Fibroblast of lung (primary cell): ENCODE data around the gene NR2F6. TPM values are rescaled to one million over a fixed set of nuclear protein-coding genes. Genes with fewer than 3 reads are reported as not detected.

Source experiments
- DNase-seq, 2 donors: peaks; one replicate each; pipeline versions ENCODE4 v3.0.0 to v3.0.0-alpha.2; 2010; ENCODE audit warnings: low read depth in 2 of 2
- H2AFZ ChIP-seq: 2 replicates; pipeline ENCODE4 v1.5.1; 2012; ENCODE audit warnings: low read length, control low read depth, inconsistent platforms
- H3K27ac ChIP-seq: 2 replicates; pipeline ENCODE4 v1.5.1; 2011; ENCODE audit warnings: low read length, control low read depth; ENCODE audit not compliant: insufficient read depth
- H3K27me3 ChIP-seq: 2 replicates; pipeline ENCODE4 v1.5.1; 2011; ENCODE audit warnings: mild to moderate bottlenecking, low read length; ENCODE audit not compliant: control insufficient read depth, insufficient read depth
- H3K36me3 ChIP-seq: 2 replicates; pipeline ENCODE4 v1.5.1; 2011; ENCODE audit warnings: low read length; ENCODE audit not compliant: control insufficient read depth, insufficient read depth
- H3K4me1 ChIP-seq: 2 replicates; pipeline ENCODE4 v1.5.1; 2011; ENCODE audit warnings: low read length; ENCODE audit not compliant: control insufficient read depth, insufficient read depth; ENCODE audit errors: extremely low read depth
- H3K4me2 ChIP-seq: 2 replicates; pipeline ENCODE4 v1.5.1; 2011; ENCODE audit warnings: low read length, control low read depth; ENCODE audit not compliant: insufficient read depth; ENCODE audit errors: extremely low read depth
- H3K4me3 ChIP-seq, 4 experiments: fragments of 200-600 bp in 1 of 4; sonication (generic) in 1 of 4; replicated peaks in 1 of 4; 2 replicates each; pipeline ENCODE4 v1.5.1; 2011 to 2016; ENCODE audit warnings: low read length in 4 of 4, low read depth in 3 of 4, mild to moderate bottlenecking in 3 of 4, control low read depth in 2 of 4, inconsistent platforms in 1 of 4, mixed read lengths in 1 of 4; ENCODE audit not compliant: insufficient read depth in 1 of 4; ENCODE audit errors: control extremely low read depth in 1 of 4
- H3K79me2 ChIP-seq: 2 replicates; pipeline ENCODE4 v1.5.1; 2012; ENCODE audit warnings: mild to moderate bottlenecking, low read length, inconsistent platforms; ENCODE audit not compliant: control insufficient read depth, insufficient read depth
- H3K9ac ChIP-seq: 2 replicates; pipeline ENCODE4 v1.5.1; 2011; ENCODE audit warnings: mild to moderate bottlenecking, low read length, control low read depth; ENCODE audit not compliant: insufficient read depth
- H3K9me3 ChIP-seq: 2 replicates; pipeline ENCODE4 v1.5.1; 2012; ENCODE audit warnings: low read depth, low read length; ENCODE audit not compliant: control insufficient read depth, insufficient read depth
- H4K20me1 ChIP-seq: 2 replicates; pipeline ENCODE4 v1.5.1; 2011; ENCODE audit warnings: low read length; ENCODE audit not compliant: control insufficient read depth, insufficient read depth; ENCODE audit errors: extremely low read depth
- CTCF ChIP-seq, 2 donors: IDR thresholded peaks in 1 of 2; conservative IDR thresholded peaks in 1 of 2; 1 replicate in 1 of 2; 2 replicates in 1 of 2; pipeline ENCODE4 v1.5.1; 2011 to 2012; ENCODE audit warnings: low read length in 2 of 2, control low read depth in 1 of 2, inconsistent platforms in 1 of 2, low read depth in 1 of 2, mild to moderate bottlenecking in 1 of 2
- EZH2 ChIP-seq: IDR thresholded peaks from 2 replicates; pipeline ENCODE4 v1.5.1; 2012; ENCODE audit warnings: low read length, control low read depth, mild to moderate bottlenecking; ENCODE audit errors: missing control alignments
- polyA plus RNA-seq, 2 donors: library from polyadenylated mRNA; depleted of rRNA in 1 of 2; stranded (reverse) in 1 of 2; unstranded in 1 of 2; fragments of >200 nt; gene quantifications; 2 replicates each; pipeline ENCODE4 v1.2.1, GENCODE V29; 2011 to 2012; ENCODE audit warnings: missing spikeins in 1 of 2
- total RNA-seq: library from RNA; depleted of rRNA; stranded (reverse); fragments of >200 nt; gene quantifications from 2 replicates; pipeline ENCODE4 v1.2.1, GENCODE V29; 2014

Gene NR2F6
- total and polyA plus RNA-seq, 2 donors (not counting 1 experiment from before 2014, with no cell fraction given), result 9.6 to 42.4 TPM

DNA sequence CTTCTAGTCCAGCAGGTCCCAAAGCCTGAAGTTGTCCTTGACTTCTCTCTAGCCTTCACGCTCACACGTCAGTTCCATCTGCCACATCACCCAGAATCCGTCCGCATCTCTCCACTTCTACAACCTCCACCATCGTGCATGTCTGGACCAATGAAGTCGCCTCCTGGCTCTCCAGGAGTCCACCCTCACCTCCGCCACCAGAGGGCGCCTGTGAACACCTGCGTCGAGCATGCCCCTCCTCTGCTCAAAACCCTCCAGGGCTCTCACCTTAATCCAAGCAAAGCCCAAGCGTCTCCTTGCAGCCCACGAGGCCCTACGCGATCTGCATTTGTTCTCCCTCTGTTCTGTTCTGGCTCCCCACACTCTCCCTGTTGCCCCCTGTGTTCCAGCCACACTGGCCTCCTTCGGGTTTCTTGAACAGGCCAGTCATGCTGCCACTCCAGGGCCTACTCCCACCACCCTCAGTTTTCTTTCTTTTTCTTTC, 15.2 kb upstream of the NR2F6 start:
- TF ChIP-seq CTCF (conservative IDR thresholded peaks at IDR 0.05 in 1 of 2, IDR thresholded peaks at IDR 0.05 in 1 of 2; ENCODE audit: low read depth in 1 of 2, low read length in 2 of 2) (peak; percentile 78 to 94), EZH2 (no peak)
- Histone ChIP-seq H3K4me2 (no peak overlapping the region), H4K20me1 (no peaks in the 10 kb centered on the region), H3K9me3 (no peaks in the 10 kb centered on the region), H3K9ac (no peak overlapping the region), H3K27me3 (no peaks in the 10 kb centered on the region), H2AFZ (no peak overlapping the region), H3K4me3 (no peak overlapping the region), H3K27ac (no peak overlapping the region), H3K79me2 (no peaks in the 10 kb centered on the region), H3K4me1 (no peaks in the 10 kb centered on the region), H3K36me3 (no peaks in the 10 kb centered on the region)
- DNase-seq, result peak; percentile 50 to 70

GRCh38 chr19:17259934-17260333, 14.2 kb upstream of the NR2F6 start:
- TF ChIP-seq CTCF (conservative IDR thresholded peaks at IDR 0.05 in 1 of 2, IDR thresholded peaks at IDR 0.05 in 1 of 2; ENCODE audit: low read depth in 1 of 2, low read length in 2 of 2), result no peak
- TF ChIP-seq EZH2, result no peak
- Histone ChIP-seq H3K36me3 (no peaks in the 10 kb centered on the region), H3K9me3 (no peaks in the 10 kb centered on the region), H3K27me3 (no peaks in the 10 kb centered on the region), H3K4me3 (no peak overlapping the region), H3K79me2 (no peaks in the 10 kb centered on the region), H4K20me1 (no peaks in the 10 kb centered on the region), H3K27ac (no peak overlapping the region), H3K4me2 (no peak overlapping the region), H3K9ac (no peak overlapping the region), H3K4me1 (no peaks in the 10 kb centered on the region), H2AFZ (no peak overlapping the region)
- DNase-seq, result no peak

GRCh38 chr19:17259118-17259780, 13.5 kb upstream of the NR2F6 start:
- H3K79me2 ChIP-seq, result no peaks in the 10 kb centered on the region
- no peak overlapping the region for H3K4me3 ChIP-seq
- no peak overlapping the region for H3K9ac ChIP-seq
- DNase-seq, result no peak
- no peaks in the 10 kb centered on the region for H3K27me3 ChIP-seq
- H3K36me3 ChIP-seq, result no peaks in the 10 kb centered on the region
- no peak overlapping the region for H3K27ac ChIP-seq
- H4K20me1 ChIP-seq, result no peaks in the 10 kb centered on the region
- no peaks in the 10 kb centered on the region for H3K9me3 ChIP-seq
- H3K4me1 ChIP-seq, result no peaks in the 10 kb centered on the region
- H3K4me2 ChIP-seq, result no peak overlapping the region
- TF ChIP-seq CTCF (conservative IDR thresholded peaks at IDR 0.05 in 1 of 2, IDR thresholded peaks at IDR 0.05 in 1 of 2; ENCODE audit: low read depth in 1 of 2, low read length in 2 of 2), result no peak
- no peak for TF ChIP-seq EZH2
- H2AFZ ChIP-seq, result no peak overlapping the region
